GM19395 (cell line): Measurements from ENCODE around the gene COL6A1.

Source experiments
- ATAC-seq: cut with Tn5 transposase; IDR thresholded peaks from one replicate; pipeline ENCODE4 v1.9.1; 2021; ENCODE audit warnings: mild to moderate bottlenecking, moderate library complexity; ENCODE audit not compliant: unreplicated experiment

Gene COL6A1

DNA sequence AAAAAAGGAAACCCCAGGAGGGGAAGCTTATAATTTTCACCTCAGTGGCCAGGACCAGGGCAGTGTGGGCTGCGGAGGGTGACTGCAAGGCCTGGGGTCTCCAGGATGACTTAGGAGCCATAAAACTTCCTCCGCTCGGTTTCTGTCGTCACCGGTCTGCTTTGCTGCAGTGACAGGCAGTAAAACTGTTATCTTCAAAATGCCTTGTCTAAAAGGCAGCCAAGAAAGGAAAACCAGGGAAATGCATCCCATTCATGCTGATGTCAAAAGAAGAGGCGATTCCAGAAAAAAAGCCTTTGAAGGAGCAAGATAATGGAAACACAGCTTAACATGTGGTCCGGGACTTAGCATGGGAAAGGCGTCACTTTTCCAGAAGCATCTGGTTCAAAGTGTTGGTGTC, 42.0 kb downstream of the COL6A1 start:
- ATAC-seq, result no peak

DNA sequence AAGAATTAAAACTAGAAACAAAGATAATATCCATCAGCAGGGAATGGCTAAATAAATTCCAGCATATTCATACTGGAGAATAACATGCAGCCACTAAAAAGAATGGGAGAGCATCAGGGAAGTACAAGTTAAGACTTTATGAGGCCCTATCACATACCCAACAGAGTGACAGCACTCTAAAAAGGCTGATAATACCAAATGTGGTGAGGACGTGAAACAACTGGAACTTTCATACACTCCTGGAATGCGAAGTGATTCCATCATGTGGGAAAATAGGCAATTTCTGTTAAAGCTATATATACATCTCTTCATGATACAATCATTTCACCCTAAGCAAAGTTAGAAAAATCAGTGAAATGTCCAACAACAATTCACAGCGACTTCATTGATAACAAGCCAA, 42.6 kb downstream of the COL6A1 start:
- ATAC-seq, result no peak

DNA sequence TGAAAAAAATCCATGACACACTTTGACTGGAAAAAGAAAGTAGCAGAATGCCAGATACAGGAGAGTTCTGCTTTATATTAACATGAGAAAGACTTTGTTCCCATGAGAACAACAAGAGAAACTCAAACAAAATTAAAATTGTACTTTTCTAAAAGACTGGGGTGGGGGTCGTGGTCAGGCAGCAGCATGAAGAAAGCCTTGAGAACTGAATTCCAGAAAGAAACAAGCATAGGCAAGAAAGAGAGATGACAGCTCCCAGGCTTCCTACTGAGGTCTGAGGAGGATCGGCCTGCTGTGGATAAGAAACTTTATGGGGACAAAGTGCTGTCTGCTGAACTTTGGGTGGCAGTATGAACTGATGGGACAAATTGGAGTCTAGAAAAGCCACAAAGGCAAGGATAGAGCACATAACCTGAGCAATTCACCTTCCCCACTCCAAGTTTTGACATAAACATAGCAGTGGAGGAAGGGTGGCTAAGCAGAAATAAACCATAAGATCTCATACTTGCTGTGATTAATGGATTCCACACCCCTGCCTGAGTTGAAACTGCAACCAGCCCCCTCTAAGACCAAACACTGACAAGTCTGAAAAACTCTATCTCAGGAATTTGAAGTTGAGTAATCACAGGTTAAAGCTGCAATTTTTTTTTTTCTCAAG, 43.7 kb downstream of the COL6A1 start:
- ATAC-seq, result no peak

DNA sequence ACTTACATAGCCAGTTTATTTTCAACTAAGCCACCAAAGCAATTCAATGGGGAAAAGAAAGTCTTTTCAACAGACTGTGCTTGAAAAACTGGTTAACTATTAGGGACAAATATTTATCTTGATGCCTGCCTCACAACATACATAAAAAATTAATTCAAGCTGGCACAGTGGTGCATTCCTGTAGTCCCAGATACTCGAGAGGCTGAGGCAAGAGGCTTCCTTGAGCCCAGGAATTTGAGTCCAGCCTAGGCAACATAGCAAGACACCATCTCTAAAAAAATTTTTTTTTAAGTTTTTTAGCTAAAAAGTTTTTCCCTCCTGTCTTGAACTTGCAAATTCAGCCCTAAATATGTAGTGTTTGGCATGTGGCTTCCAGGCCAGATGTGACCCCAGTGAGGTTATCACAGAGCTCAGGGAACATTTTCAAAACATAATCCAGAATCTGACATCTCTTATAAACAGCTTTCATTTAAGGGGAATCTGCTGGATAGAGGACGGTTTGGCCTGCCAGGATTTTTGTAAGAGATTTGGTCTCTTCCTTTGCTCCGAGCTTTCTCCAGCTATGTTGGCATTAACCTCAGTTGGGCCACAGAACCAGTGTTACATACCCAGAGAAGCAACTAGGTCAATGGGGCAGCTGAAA, 46.4 kb downstream of the COL6A1 start:
- no peak for ATAC-seq

DNA sequence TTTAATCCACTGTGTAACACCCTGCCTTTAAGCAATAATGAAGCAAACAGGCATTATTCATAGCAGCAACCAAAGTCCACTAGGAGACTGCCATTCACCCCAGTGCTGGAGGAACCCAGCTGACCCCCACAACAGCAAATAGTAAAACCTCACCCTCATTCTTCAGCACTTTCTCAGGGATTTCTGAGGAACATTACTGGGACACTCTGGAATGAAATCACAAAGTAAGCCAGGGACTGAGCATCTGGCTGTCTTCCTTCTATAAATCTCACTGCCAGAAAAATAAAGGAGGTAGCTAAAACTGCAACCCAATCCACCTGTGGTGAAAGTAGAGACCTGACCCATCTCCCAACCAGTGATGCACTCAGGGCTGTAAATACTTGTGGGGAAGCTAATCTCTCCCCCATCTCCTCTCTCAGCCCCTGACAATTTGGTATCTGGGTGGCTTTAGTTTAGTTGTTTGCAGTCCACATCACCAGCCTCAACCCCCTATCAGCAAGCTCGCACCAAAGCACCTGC, 47.1 kb downstream of the COL6A1 start:
- ATAC-seq, result no peak

DNA sequence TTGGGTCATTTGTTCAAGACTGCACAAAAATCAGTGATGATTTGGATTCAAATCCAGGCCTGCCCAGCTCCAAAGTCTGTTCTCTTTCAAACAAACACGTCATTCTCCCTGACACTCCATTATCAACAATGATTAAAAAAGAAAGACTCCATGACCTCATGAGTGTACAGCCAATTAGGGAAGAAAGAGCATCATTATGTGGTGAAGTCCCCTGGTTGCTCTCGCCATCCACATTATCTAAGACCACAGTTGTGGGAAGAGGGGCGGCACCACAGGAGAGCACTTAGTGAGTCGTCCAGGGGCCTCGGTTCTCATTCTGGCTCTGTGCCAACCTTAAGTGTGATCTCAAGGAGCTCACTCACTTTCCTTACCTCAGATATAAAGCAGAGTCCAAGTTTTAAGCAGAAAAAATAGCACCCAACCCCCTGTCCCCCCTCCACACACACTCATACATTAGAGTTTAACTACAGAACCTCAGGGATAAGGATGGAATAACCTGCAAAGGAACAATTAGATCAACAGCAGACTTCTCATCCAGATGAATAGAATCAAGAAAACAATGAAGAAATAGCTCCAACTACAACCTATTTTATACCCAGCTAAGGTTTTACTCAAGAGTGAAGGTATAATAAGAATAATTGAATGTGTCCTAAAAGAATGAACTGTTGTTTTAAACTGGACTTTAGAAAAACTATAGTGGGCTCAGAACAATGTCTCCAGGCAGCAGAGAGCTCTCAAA, 47.8 kb downstream of the COL6A1 start:
- ATAC-seq, result no peak

DNA sequence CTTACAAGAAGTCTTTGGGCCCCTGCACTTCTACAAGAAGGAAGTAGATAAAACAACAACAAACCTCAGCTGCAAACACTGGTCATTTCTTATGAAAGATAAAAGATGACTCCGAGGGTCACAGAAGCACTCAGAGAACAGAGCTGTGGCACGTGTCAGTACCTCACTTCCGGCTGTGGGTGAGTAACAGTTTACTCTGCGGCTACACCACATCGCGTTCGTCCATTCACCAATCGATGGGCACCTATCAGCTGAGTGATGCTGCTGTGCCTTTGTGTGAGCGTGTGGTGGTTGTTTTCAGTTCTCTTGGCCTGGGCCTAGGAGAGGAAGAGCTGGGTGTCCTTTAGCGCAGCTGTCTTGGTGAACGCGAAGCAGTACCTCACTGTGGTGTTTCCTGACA, 49.9 kb downstream of the COL6A1 start:
- no peak for ATAC-seq

DNA sequence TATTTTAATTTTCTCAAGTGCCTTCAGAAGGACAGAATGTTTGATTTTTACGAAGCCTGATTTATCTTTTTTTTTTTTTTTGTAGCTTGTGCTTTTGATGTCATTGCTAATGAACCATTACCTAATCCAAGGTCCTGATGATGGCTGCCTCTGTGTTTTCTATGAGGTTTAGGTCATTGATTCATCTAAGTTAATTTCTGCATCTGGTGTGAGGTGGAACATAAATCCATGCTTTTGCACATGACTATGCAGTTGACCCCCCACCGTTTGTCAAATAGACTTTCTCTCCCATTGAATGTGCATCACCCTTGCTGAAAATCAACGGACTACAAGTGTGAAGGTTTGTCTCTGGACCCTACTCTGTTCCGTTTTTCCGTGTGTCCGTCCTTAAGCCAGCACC, 50.5 kb downstream of the COL6A1 start:
- no peak for ATAC-seq

DNA sequence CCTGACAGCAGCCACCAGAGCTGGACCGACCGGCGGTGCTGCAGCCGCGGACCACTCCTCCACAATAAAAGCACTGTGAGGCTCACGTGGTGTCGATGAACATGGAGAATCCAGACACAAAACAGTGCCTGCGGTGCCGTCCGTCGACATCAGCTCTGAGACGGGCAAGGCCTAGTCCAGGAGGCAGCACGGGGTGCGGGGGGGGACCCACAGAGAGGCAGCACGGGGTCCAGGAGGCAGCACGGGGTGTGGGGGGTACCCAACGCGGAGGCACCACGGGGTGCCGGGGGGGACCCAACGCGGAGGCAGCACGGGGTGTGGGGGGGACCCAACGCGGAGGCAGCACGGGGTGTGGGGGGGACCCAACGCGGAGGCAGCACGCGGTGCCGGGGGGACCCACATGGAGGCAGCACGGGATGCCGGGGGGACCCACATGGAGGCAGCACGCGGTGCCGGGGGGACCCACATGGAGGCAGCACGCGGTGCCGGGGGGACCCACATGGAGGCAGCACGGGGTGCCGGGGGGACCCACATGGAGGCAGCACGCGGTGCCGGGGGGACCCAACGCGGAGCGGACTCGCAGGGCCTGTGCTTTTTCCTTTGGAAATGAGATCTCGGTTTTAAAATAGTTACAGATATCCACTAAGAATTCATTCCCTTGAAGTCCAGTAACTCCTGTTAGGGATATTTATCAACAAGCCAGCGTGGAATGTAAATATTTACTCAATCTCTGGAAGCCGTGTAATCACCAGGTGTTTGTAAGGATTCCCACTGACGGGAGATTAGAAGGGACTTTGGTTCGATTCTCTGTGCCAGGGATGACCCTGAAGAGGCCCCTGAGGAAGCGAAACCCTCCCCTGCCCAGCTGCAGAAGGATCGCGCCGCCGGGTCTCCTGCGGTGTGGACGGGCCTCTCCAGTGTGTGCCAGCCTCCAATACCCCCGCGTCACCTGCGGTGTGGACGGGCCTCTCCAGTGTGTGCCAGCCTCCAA, 52.1 kb downstream of the COL6A1 start:
- no peak for ATAC-seq

DNA sequence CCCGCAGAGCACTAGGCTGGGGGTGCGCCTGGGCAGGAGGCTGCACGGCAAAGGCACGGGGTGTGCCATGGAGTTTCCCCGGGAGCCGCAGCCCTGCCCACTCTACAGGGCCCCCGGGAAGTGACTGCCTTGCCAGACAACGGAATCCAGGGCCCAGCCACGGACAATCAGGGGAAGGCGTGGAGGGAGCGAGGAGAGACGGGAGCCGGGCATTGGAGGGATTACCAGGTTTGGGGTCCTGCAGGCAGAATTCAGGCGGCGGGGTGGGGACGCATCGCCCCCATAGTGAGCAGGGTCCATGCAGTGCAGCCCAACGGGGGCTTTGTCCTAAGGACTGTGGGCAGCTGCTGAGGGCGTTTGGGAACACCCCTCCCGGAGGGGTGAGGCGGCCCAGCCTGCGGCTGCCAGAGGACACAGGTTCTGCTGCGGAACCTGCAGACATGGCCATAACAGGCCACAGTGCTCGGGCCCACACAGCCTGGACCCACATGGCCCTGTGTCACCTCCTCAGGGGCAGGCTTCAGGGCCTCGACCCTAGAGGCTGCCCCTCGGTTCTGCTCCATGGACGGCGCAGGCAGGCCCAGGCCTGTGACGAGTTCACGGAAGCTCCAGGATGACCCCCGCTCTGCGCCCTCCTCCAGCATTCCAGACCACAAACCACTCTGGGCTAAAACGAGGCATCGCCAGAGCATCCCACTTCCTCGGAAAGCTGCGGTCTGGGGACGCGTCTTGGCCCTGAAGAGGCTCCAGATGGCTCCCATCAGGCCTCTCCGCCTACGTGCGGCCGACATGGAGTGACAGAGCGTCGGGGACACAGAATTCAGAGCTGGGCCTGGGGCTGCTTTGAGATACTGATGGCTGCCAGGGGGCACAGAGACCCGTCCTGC, 54.5 kb downstream of the COL6A1 start:
- ATAC-seq, result no peak

DNA sequence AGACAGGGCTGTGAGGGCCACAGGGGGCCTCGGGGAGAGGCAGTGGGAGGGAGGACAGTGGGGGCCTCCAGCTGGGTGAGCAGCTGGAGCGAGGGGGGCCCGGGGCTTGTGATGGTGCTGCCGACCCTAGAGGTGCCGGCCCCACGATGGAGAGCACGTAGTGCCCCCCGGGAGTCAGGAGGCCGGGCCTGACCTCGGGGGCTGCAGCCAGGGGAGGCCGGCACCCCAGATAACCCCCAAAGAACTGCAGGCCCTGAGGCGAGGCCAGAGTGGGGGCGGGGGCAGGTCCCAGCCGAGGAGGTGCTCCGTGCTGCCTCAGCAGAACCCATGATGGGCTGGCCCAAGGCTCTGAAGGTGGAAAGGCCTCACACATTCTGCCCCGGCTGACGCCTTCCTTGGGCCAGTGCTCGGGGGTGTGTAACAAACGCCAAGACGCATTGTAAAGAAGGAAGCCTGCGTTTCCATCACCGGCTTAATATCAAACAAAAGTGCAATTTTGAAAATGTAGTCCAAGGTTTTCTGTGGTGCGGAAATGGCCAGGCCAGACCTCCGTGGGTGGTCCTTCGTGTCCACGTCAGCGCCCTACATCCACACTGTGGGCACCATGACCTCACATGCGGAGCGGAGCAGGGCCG, 55.2 kb downstream of the COL6A1 start:
- ATAC-seq, result no peak

DNA sequence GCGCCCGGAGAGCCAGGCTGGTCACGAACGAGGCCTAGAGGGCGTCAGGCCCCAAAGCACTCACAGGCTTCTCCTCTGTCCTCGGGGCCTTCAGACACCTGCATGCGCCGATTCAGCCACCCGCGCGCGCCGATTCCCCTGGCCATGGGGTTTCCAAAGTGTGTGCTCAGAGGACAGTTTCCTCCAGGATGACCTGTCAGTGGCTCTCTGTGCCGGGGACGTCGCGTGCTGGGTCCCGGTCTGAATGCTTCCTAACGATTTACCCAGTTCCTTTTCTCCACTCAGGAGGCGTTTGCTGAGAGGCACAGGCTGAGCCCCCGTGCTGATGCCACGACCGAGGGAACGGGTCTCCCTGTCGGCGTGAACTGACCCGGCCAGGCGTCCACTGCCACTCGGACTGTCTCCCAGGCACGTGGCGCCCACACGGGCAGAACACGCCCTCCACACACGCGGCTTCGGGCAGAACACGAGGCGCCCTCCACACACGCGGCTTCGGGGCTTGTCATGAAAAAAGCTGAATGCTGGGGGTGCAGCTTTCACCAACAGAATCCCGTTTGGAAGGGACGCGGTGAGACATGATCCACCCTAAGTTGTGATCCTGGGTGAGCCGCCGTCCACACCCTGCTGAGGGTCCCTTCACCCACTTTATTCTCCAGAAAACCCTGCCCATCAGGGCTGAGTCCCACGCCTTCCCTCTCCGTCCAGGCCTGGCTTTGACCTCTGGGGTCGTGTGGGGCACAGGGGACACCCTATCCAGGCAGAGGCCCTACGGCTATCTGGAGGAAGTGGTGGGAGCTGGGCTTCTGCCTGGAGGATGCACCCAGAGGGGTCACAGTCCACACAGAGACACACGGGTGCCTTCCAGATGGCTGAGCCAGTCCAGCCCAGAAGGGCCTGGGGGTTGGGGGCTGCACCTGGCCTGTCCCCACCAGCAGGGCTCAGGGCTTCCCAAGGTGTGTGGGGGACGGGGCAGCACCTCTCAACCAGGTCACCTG, 56.1 kb downstream of the COL6A1 start:
- no peak for ATAC-seq

DNA sequence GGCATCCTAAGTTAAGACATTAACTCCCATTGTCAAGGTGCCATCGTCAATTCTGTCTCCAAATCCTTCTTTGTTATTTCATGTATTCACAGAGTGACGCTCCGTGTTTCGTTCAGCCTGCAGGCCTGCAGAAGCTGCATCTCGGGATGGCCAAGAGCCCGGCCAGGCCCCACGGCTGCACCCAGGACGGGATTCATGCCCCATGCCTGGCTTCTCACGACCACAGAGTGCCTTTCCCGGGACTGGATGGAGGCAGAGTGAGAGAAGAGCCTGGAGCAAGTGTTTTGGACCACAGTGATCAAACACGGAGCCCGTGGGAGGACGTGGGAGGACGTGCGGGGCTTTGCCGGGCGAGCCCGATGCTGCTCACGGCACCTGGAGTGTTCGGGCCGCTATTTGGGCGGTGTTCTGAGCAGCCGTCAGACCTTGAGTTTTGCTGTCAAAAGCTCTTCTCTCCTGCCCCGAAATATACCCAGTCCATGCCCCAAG, 56.8 kb downstream of the COL6A1 start:
- no peak for ATAC-seq

DNA sequence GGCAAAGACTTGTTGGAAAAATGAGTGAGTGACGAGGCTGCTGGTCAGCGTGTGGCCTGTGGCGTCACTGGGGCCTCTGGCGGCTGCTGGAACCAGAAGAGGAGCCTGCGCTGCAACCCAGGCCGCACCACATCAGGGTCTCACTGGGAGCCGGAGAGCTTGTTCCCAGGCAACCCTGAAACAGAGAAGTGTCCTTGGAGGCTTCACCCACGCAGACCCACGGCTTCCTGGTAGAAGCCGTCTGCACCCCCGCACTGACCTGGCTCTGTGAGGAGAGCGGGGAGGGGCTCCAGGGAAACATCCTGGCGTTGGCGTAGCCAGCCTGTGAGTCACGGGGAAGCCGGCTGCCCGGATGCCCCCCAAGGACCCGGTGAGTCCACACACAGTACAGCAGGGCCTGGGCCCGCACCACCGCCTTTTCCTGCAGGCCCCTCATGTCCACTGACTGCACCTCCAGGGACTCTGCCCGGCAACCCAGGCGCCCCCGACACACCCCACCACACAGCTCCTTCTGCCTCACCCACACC, 57.4 kb downstream of the COL6A1 start:
- no peak for ATAC-seq

DNA sequence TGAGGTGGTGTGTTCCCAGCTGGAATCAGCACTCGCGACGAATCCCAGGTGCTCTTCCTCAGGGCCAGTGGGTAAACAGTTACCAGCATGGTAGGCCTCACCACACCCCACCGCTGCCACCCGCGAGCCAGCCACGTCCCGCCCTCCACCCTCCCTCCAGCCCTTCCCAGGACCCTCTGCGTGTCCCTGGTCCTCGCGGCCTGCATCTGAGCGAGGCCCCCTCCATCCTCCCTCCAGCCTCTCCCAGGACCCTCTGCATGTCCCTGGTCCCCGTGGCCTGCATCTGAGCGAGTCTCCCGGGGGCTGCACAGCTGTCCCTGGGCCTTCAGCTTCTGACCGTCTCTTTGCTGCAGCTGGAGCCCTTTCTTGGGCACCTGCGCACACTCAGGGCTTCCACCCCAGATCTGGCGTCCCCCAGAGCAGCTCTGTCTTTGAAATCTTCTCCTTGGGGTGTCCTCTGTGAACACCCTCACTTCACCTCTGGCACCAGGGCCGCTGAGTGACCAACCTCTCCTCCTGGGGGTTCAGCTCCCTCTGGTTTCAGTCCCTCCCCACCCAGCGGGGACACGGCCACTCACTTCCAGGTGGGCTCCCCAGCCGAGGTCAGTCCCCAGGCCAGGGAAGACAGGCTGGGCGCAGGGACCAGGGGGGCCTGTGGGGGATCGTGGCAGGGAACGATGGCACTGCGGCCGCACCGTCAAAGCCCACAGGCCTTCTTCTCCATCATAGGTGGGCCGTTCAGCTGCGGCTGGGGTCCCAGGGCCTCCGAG, 58.5 kb downstream of the COL6A1 start:
- no peak for ATAC-seq

DNA sequence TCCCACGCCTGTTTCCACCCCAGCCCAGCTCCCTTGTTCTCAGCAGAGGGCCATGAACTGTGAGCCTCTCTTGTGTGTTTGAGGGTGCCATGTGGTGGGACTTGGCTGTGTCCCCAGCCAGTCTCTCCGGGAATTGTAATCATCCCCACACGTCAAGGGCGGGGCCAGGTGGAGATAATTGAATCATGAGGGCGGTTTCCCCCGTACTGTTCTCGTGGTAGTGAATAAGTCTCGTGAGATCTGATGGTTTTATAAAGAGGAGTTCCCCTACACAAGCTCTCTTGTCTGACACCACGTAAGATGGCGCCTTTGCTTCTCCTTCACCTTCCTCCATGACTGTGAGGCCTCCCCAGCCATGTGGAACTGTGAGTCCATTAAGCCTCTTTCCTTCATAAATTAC, 59.1 kb downstream of the COL6A1 start:
- ATAC-seq, result no peak

DNA sequence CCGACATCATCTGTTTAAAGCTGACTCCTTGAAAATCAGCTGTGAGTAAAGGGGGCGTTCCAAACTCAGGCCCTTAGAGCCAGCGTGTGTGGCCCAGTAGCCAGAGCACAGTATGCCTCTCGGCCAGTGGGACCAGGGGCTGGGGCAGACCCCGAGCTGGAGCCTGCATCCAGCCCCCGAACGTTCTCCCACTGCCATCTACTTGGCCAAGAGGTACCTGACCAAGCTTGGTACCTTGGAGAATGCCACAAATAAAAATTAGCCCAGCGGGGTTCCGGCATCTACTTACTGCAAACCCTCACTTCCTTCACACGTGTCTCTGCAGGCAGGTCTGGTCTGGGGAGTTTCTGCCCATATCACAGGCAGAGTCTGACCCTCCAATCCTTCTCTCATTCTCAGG, 59.6 kb downstream of the COL6A1 start:
- ATAC-seq, result no peak
